Adipose tissue (tissue), 3 donors: ENCODE measurements around the gene CLRN3. TPM values are rescaled to one million over a fixed set of nuclear protein-coding genes. Genes with fewer than 3 reads are reported as not detected.

ENCODE experiments used
- H3K27ac ChIP-seq: one replicate; pipeline ENCODE4 v1.5.1; 2013; ENCODE audit warnings: low read depth, low read length
- WGBS, 3 donors: extraction: QIAGEN DNeasy Blood & Tissue Kit; methylation state at CpG; one replicate each; pipeline ENCODE4 v1.1.7; 2013; 5-methylcytosine and 5-hydroxymethylcytosine counted together
- polyA plus RNA-seq, 3 donors: library from polyadenylated mRNA; stranded (reverse); fragments of 200-250 nt; gene quantifications; one replicate each; pipeline ENCODE4 v1.2.3, GENCODE V29; 2013
- donor health status: healthy with polysubstance abuse.
- donor health status: Bipolar disorder and iron deficiency.
- donor health status: healthy.

The CLRN3 gene
- polyA plus RNA-seq, 3 donors: 0.07 TPM; not detected in 1

DNA sequence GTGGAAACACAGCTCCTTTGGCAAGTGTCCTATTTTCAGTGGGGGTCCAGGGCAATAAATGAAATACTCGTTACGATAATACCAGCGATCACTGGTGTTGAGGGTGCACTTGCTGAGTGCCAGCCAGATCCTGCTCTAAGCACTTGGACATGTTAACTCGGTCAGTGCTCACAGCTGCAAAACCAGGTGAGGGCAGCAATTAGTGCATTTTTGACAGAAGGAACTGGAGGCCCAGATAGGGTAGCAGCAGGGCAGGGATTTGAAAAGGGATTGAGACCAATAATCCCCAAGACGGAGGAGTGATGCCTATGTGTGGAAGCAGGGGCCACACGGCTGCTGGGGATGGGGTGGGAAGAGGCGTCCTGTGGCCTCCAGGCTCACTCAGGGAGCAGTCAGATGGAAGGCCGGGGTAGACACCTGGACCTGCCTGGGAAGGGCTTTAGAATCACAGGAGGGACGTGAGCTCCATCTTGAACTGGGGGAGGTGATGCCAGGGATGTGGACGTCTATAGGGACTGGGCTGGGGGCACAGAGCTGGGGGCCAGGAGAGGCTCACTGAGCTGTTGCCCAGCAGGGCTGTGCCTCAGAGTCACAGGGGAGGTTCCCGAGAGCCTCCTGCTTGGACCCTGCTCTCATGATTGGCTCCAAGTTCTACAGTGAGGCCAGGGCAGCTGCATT is 28.5 kb upstream of the CLRN3 start:
- no peak overlapping the region for H3K27ac ChIP-seq
- WGBS, 3 donors: 86 to 91% (median 90%) methylated on average over 11 of the region's 11 CpGs

GRCh38 chr10:127920306-127921074 is 27.7 kb upstream of the CLRN3 start:
- H3K27ac ChIP-seq: peak overlapping the region; percentile 19
- WGBS, 3 donors: 64 to 74% (median 74%) methylated on average over 11 of the region's 11 CpGs

DNA sequence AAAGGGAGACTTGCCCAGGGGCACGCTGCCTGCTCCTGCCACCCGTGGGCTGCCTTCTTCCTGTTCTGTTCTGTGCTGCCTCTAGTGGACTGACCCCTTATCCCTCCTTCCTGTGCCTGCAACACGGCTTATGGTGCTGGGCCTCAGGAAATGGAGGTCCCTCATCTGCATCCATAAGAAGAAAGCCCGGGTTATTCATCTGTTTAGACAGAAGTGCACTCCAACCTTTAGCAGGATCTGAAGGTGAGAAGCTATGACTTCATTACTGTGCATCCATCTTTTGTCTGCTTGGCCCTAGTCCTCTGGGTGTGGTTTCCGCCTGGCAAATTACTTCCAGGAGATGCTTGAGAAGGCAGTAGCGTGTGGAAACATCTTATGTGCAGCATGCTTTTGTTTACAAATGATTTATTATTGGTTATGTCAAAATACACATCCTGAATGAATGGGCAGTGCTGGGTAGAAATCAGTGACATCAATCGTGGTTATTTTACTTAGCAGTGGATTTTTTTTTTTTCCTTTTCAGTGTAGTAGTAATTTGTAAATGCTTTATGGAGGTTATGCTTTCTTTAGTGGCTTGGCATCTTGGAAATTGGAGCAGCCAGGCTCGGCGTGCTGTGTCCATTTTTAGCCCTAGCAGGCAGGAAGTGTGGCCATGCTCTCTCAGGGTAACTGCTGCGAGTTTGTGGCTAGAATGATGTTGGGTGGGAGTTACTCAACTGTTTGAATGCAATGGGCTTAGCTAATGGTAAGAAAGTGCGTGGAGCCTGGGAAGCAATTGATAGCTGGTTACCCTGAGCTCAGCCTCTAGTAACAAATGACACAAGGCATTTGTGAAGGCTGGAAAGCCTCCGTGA is 26.9 kb upstream of the CLRN3 start:
- H3K27ac ChIP-seq: peak overlapping the region; percentile 19
- 35 to 56% (median 37%) methylated on average over 12 of the region's 12 CpGs for WGBS, 3 donors

DNA sequence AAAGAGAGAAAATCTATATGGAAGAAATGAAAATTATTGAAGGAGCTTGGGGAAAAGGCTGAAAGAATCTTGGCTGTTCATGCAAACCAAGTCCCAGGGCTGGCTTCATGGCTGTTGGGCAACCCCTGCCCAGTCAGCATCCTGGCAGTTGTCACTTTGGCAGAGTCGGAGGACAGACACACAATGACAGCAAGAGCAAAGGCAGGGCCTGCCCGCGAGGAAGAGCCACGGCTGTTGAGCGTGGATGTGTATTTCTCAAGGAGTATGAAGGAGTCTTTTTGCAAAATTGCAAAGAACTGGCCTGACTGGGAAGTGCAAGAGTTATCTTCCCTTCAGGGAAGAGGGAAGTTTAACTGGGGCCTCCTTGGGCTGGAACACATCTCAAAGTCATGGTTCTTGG is 25.8 kb upstream of the CLRN3 start:
- no peak overlapping the region for H3K27ac ChIP-seq
- WGBS, 3 donors: 53 to 84% (median 73%) methylated on average over 5 of the region's 5 CpGs

DNA sequence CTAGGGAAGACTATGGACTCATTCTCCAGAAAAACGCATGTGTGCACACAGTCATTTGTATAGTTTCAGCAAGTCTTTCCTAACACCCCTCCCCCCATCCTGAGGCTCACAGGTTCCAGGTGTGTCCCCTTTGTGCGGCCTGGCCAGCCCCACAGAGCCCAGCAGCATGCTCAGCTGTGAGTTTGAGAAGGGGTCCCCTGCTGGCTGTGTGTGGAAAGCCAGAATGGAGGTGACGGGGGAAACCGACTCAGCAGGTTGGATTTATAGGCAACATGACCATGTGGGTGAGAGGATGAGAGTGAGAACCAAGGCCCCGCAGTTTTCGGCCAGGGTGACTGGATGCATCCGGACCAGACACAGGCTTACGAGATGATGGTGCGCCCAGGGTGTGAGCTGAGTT is 24.1 kb upstream of the CLRN3 start:
- WGBS, 3 donors: 79 to 98% (median 98%) methylated on average over 9 of the region's 9 CpGs
- H3K27ac ChIP-seq: no peak overlapping the region

DNA sequence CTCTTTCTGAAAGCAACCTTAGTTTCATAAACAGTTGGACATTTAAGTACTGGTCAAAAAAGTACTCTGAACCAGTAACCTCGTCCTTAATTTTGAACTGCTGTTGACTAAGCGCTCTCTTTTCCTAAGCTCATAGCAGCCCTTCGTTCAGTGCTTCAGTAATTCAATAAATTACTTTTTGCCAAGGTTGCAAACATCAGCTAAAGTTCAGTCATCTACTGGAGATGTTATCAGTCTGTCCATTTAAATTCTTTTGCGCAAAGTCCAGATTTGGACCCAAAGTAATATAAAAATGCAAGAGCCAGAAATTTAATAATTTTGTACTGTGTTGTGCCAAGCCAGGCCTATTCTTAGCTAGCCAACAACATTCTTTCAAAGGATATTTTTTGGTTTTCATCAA is 22.6 kb upstream of the CLRN3 start:
- 81 to 85% (median 83%) methylated on average over 4 of the region's 4 CpGs for WGBS, 3 donors
- H3K27ac ChIP-seq: no peak overlapping the region

DNA sequence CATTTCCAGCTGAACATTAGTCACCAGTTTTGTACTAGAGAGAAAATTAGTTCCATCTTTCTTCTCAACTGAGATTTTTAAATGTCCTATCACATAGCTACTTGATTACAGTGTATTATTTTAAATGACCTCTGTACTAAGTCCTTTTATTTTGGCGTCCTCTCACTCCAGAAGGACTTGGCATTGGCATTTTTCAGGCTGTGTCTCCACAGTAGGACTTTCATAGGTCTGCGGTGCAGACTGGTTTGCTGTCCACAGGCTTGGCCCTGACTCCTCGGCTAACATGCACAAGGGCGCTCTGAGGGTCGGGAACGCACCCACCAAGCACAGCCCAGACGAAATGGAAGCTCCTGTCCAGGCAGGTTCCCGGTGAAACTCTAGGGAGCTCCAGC is 20.6 kb upstream of the CLRN3 start:
- WGBS, 3 donors: 90 to 95% (median 90%) methylated on average over 8 of the region's 8 CpGs

DNA sequence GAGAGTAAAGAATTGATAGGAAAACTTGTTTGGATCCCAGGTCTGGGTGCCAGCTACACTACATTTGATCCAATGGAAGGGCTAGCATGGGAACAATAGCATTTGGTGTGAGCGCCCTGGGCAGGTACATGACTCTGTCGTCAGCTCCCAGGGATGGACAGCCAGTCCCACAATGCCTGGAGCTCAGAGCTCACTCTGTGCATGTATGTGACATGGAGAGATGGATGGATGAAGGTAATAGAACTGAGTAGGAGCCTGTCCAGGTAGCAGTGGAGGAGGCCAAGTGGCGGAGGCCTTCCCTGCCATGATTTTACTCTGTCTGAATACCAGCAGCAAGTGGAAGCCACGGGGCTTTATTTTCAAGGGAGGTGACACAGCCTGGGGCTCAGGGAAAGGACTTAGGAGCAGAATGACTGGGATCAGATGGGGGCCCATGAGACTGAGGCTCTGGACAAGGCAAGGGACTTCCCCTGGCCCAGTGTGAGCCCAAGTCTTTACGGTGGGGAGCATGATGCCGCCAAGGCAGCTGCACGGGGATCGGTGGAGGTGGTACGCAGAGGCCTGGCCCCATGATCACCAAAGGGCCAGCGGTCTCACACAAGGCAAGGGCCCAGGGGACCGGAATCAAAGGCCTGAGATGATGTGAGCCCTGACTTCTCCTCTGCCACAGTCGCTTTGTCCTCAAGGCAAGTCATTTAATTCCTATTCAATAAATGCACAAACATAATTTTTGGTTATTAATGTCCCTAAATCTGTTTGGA is 20.0 kb upstream of the CLRN3 start:
- no peak overlapping the region for H3K27ac ChIP-seq
- WGBS, 3 donors: 88 to 97% (median 94%) methylated on average over 12 of the region's 12 CpGs

More for the DNA sequence above, 20.6 kb upstream of the CLRN3 start:
- no peak overlapping the region for H3K27ac ChIP-seq

- H3K27ac ChIP-seq: no peak overlapping the region
- 93 to 95% (median 95%) methylated on average over 4 of the region's 4 CpGs for WGBS, 3 donors
Measured at GRCh38 chr10:127911867-127912257, 19.1 kb upstream of the CLRN3 start.

DNA sequence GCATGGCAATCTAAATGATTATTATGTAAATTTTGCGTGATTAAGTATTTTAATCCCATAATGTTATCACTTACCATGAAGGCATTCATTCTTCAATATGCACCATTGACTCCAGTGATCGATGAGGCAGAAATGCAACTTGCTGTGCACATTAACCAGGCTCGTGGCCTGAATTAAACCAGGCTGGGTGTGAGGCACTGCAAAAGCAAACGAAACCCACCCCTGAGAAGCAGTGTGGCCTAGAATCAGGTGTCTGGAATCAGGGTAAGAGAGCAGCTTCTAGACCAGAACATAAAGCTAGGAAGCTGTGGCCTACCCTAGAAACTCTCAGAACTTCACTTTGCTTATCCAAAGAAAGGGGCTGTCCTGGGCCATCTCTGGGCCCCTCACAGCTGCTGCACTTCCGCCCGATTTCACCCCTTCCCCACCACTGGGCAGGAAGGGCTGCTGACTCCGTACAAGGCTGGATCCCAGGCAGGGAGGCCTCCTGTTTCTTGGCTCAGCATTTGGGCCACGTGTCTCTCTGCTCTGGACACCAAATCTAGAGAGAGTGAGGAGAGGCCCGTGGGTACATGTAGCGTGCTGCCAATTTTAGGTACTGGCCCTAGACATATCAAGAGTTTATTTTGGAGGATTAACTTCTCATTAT is 18.6 kb upstream of the CLRN3 start:
- WGBS, 3 donors: 75 to 85% (median 79%) methylated on average over 10 of the region's 10 CpGs

DNA sequence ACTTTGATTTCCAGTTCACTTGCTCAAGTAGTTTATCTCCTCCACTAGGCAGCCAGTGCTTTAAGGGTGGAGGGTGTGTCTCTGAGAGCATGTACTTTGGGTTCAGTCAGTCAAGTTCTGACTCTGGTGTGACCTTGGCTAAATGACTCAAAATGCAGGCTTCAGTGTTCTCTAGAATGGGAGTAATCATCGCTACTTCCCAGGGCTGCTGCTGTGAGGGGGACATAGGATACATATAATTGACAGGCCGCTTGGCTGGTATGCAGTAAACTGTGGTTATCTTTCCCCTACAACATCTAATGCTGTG is 17.7 kb upstream of the CLRN3 start:
- H3K27ac ChIP-seq: no peak overlapping the region
- 92 to 98% (median 95%) methylated on average over 2 of the region's 2 CpGs for WGBS, 3 donors

More for the DNA sequence above, 18.6 kb upstream of the CLRN3 start:
- no peak overlapping the region for H3K27ac ChIP-seq

GRCh38 chr10:127909716-127910463 is 17.1 kb upstream of the CLRN3 start:
- no peak overlapping the region for H3K27ac ChIP-seq
- WGBS, 3 donors: 87 to 90% (median 90%) methylated on average over 7 of the region's 7 CpGs

DNA sequence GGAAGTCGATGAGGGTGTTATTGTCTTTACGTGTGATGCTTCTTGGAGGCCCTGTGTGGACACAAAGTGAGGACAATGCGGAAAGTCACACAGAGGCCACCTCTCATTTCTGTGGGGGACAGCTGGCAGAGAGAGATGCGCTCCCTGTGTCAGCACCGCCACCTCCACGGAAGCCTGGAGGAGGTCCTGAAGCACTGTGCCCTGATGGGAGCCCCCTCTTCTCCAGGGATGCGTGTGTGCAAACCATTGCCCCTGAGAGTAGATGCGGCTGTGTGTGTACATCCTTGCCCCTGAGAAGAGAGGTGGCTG is 16.2 kb upstream of the CLRN3 start:
- 81 to 88% (median 85%) methylated on average over 8 of the region's 8 CpGs for WGBS, 3 donors
- no peak overlapping the region for H3K27ac ChIP-seq

- H3K27ac ChIP-seq: no peak overlapping the region
Measured at GRCh38 chr10:127908106-127908958, 15.6 kb upstream of the CLRN3 start.

DNA sequence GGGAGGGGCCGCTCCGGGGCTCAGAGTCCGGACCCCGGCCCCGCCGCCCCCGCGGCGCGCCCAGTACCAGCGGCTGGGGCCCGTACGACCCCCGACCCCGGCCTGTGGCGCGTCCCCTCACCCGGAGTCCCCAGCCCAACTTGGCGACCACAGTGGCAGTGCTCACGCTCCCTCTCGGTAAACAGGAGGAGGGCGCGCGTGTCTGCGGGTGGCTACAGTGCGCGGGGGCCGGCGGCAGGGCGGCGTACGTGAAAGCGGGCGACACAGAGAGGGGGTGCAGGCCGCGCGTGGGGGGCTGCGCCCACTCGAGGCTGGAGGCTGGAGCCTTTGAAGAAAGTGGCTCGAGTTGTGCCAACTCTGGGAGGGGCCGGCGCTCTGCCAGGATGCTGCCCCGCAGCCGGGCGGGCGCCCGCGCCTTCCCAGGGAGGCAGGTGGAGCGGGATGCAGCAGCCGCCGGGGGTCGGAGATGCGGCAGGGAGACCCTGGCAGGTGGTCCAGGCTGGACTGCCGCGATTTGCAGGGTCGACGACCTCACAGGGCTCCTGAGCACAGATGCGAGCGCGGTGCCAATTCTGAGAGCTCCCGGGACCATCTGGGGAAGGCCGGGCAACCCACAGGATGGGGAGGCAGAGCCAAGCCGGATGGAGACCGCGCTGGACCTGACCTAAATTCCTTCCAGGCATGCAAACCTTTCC is 14.8 kb upstream of the CLRN3 start:
- 2 to 3% (median 3%) methylated on average over 59 to 65 of the region's 65 CpGs for WGBS, 3 donors
- no peak overlapping the region for H3K27ac ChIP-seq

More at GRCh38 chr10:127908106-127908958, 15.6 kb upstream of the CLRN3 start:
- WGBS, 3 donors: 58 to 62% (median 61%) methylated on average over 13 of the region's 13 CpGs
